GM18505 (cell line): ENCODE results near the gene MAMLD1.

ENCODE experiments used
- ATAC-seq: cut with Tn5 transposase; IDR thresholded peaks from one replicate; pipeline ENCODE4 v1.9.1; 2021; ENCODE audit not compliant: unreplicated experiment
- POLR2A ChIP-seq: IDR thresholded peaks from 4 replicates; pipeline ENCODE4 v1.6.1; 2011; ENCODE audit warnings: borderline replicate concordance; ENCODE audit not compliant: insufficient read depth, insufficient read length; ENCODE audit errors: extremely low read depth

The MAMLD1 gene

DNA sequence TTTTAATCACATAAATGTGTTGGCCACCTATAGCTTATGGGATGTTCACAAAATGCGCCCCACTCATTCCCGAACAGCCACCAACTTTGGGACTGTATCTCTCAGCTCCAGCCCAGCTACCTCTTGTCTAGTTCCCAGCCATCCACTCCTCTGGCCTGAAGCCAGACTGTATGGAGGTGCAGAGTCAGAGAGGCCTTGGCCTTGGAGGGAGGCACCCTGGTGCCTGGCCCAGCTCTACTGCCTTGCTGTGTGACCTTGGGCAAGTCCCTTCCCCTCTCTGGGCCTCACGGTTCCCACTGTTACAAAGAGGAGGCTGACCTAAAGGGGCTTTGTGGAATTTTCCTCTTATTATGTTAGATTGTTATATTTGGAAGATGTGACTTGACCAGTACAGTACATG lies 13.9 kb downstream of the MAMLD1 start:
- no peak for TF ChIP-seq POLR2A
- no peak for ATAC-seq

DNA sequence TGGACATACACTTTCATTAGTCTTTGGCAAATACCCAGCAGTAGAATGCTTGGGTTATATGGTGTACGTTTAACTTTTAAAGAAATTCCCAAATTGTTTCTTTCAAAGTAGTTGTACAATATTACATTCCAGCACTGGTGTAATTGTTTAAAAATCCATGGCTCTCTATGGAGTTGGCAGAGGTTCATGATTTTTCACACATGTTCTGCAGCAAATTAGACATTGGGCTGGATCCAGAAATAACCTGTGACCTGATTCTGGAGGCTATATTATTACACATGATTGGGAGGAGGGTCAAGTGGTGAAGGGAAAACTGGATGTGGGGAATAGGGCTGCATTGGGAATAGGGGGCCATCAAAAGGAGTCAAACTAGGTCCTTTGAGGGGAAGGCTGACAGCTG lies 41.9 kb downstream of the MAMLD1 start:
- ATAC-seq: no peak
- no peak for TF ChIP-seq POLR2A

GRCh38 chrX:150405576-150405975 lies 42.5 kb downstream of the MAMLD1 start:
- no peak for ATAC-seq

GRCh38 chrX:150406596-150406995 lies 43.5 kb downstream of the MAMLD1 start:
- ATAC-seq: no peak
- TF ChIP-seq POLR2A: no peak

More at GRCh38 chrX:150405576-150405975, 42.5 kb downstream of the MAMLD1 start:
- no peak for TF ChIP-seq POLR2A

- no peak for ATAC-seq
- TF ChIP-seq POLR2A: no peak
Observed at GRCh38 chrX:150408007-150408406, 44.9 kb downstream of the MAMLD1 start.

DNA sequence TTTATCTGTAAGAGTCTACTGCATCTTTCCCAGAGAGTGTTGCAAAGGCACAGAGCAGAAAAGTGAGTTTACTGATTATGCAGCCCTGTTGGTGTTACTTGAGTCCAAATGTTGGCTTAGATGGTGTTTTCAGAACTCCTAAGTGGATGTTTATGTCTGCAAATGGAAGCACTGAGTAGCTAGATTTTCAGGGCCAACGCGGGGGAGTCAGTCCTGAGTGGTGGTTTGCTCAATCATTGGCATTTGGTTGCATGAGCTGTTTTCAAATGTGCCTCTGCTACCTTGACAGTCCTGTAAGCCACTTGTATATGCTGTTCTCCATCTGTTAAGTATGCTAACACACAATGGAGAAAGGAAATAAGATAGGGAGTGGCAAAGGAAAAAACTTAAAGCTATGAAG lies 45.4 kb downstream of the MAMLD1 start:
- no peak for TF ChIP-seq POLR2A
- ATAC-seq: no peak

- no peak for ATAC-seq
- no peak for TF ChIP-seq POLR2A
Observed at GRCh38 chrX:150409486-150409885, 46.4 kb downstream of the MAMLD1 start.

DNA sequence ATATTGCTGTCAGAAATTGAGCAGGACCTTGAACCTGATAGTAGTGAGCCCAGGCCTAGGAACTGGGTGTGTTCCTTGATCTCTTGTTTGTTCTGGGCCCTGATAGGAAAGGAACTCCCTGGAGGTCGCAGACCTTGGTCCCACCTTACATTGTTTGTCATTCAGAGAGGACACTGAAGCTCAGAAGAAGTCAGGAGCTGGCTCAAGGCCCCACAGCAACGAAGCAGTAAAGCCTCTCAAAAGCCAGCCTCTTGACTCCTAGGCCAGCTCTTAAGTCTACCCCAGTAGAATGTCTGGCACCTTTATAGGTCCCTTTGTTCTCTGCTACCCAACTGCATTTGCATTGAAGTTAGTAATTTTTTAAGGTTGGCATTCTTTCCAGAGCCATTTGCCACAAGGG lies 46.8 kb downstream of the MAMLD1 start:
- ATAC-seq: no peak
- TF ChIP-seq POLR2A: no peak

DNA sequence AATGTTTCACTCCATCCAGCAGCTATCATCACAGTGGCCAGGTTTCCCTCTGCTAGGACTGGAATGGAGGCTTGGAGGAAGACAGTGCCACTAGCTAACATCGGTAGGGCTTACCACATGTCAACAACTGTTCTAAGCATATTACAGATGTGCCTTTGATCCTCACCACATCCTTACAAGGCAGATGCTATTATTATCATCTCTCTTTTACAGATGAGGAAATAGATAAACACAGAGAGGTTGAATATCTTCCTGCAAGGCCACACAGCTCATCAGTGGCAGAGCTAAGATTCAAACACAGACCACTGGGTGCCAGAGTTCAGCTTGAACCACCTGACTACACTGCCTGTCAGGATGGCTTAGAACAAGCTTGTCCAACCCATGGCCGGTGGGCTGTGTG lies 47.4 kb downstream of the MAMLD1 start:
- no peak for TF ChIP-seq POLR2A
- ATAC-seq: no peak

- no peak for ATAC-seq
- TF ChIP-seq POLR2A: no peak
Observed at GRCh38 chrX:150411656-150412055, 48.5 kb downstream of the MAMLD1 start.

- no peak for TF ChIP-seq POLR2A
- ATAC-seq: no peak
Observed at GRCh38 chrX:150414228-150414627, 51.1 kb downstream of the MAMLD1 start.

GRCh38 chrX:150416469-150416868 lies 53.4 kb downstream of the MAMLD1 start:
- no peak for ATAC-seq
- TF ChIP-seq POLR2A: no peak

- no peak for ATAC-seq
- no peak for TF ChIP-seq POLR2A
Observed at GRCh38 chrX:150421816-150422215, 58.7 kb downstream of the MAMLD1 start.

GRCh38 chrX:150429594-150429993 lies 66.5 kb downstream of the MAMLD1 start:
- no peak for ATAC-seq
- TF ChIP-seq POLR2A: no peak

GRCh38 chrX:150436195-150436594 lies 73.1 kb downstream of the MAMLD1 start:
- no peak for ATAC-seq
- TF ChIP-seq POLR2A: no peak
